ENCODE measurements around the gene CD300LB. TPM values are rescaled to one million over a fixed set of nuclear protein-coding genes. Genes with fewer than 3 reads are reported as not detected.
"Not testable (repeated sequence)": the region's sequence is repeated elsewhere in the genome, so short reads cannot be mapped to it uniquely, and the experiment has no call there.

CD300LB gene
- total RNA-seq, 4 donors from 2014 or later: 0.19 TPM; not detected in 2

DNA sequence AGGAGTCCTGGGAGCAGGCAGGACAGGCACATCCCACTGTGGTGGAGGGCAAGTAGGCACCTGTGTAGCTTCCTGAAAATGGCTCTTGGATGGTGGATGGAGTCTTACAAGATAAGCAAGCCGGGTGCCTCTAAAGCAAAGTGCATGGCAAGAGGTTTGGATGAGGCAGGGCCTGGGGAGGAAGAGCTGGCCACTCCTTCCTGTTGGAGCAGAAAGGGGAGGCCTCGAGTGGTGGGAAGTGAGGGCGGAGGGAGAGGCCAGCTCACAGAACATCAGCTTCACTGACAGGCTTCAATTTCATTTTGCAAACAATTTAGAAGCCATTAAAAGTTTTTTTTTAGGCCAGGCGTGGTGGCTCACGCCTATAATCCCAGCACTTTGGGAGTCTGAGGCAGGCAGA, 33.8 kb downstream of the CD300LB start:
- no peak overlapping the region for H3K27ac ChIP-seq
- intact Hi-C loops (cut with DNase I): loop anchor here (10.0 kb wide), 1 partner anchor 123 kb away; no protein-coding TSS in a partner anchor
- no peak for DNase-seq
- no peak overlapping the region for H3K4me3 ChIP-seq
- no peaks in the 10 kb centered on the region for H3K9me3 ChIP-seq
- no peaks in the 10 kb centered on the region for H3K36me3 ChIP-seq
- TF ChIP-seq POLR2A (IDR thresholded peaks at IDR 0.05): no peak
- TF ChIP-seq, protein P1, sequence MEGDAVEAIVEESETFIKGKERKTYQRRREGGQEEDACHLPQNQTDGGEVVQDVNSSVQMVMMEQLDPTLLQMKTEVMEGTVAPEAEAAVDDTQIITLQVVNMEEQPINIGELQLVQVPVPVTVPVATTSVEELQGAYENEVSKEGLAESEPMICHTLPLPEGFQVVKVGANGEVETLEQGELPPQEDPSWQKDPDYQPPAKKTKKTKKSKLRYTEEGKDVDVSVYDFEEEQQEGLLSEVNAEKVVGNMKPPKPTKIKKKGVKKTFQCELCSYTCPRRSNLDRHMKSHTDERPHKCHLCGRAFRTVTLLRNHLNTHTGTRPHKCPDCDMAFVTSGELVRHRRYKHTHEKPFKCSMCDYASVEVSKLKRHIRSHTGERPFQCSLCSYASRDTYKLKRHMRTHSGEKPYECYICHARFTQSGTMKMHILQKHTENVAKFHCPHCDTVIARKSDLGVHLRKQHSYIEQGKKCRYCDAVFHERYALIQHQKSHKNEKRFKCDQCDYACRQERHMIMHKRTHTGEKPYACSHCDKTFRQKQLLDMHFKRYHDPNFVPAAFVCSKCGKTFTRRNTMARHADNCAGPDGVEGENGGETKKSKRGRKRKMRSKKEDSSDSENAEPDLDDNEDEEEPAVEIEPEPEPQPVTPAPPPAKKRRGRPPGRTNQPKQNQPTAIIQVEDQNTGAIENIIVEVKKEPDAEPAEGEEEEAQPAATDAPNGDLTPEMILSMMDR (IDR thresholded peaks at IDR 0.05): no peak
- 51 to 58% methylated on average over 3 to 5 of the region's 5 CpGs for WGBS, 2 donors
- H3K4me1 ChIP-seq: no peaks in the 10 kb centered on the region
- H3K27me3 ChIP-seq: peaks cover 0 to 24% (median 0%) of the 10 kb centered on the region in 4 donors

DNA sequence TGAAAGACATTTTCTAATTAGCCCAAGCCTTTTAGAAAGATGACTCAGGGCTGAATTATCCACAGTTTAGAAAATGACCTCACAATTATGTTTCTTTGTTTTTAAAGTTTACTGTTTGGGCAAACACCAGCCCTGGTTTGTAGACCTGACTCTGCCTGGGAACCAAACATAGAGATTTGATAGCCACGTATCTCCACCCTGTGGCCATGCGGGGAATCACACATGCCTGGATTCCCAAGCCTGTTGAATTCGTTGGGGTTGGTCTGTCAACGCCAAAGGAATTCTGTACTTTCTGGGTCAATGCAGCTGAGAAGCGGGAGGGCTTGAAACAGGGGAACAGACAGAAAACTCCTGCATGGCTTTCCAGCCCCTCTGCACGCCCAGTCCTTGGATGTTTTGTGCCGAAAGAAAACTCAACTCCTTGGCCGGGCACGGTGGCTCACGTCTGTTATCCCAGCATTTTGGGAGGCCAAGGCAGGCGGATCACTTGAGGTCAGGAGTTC, 37.9 kb downstream of the CD300LB start:
- Histone ChIP-seq H3K27ac (no peak overlapping the region), H3K9me3 (no peaks in the 10 kb centered on the region), H3K36me3 (no peaks in the 10 kb centered on the region), H3K27me3 (peaks cover 0 to 26% (median 0%) of the 10 kb centered on the region in 4 donors), H3K4me1 (no peaks in the 10 kb centered on the region), H3K4me3 (no peak overlapping the region)
- no peak for TF ChIP-seq POLR2A (IDR thresholded peaks at IDR 0.05)
- TF ChIP-seq, protein P1 (IDR thresholded peaks at IDR 0.05): peak; percentile 87 to 92 (median 90)
- intact Hi-C loops (cut with DNase I): loop anchor here (10.0 kb wide), 1 partner anchor 119 kb away; no protein-coding TSS in a partner anchor
- DNase-seq: no peak
- WGBS, 2 donors: 0 to 33% methylated on average over 5 to 10 of the region's 11 CpGs

DNA sequence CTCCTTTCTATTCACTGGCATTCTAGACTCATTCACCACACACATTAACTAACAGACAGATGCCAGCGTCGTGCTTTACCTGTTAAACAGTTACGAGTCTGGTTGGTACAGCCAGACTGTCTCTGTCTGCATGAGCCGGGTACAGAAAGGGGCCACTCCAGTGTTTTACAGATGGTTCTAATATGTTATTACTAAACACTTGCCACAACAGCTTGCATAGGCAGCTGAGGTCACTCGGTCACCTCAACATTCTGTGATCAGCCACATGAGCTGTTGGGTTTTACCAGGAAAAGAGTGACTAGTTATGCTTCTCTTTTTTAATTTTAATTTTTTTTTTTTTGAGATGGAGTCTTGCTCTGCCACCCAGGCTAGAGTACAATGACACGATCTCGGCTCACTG, 39.6 kb downstream of the CD300LB start:
- no peaks in the 10 kb centered on the region for H3K4me1 ChIP-seq
- TF ChIP-seq POLR2A (IDR thresholded peaks at IDR 0.05): no peak
- intact Hi-C loops (cut with DNase I): loop anchor here (10.0 kb wide), 1 partner anchor 117 kb away; no protein-coding TSS in a partner anchor
- no peaks in the 10 kb centered on the region for H3K9me3 ChIP-seq
- H3K36me3 ChIP-seq: no peaks in the 10 kb centered on the region
- peaks cover 0 to 24% (median 0%) of the 10 kb centered on the region in 4 donors for H3K27me3 ChIP-seq
- H3K27ac ChIP-seq: no peak overlapping the region
- H3K4me3 ChIP-seq: no peak overlapping the region
- DNase-seq: no peak
- WGBS, 2 donors: 70 to 74% methylated on average over 7 of the region's 7 CpGs

DNA sequence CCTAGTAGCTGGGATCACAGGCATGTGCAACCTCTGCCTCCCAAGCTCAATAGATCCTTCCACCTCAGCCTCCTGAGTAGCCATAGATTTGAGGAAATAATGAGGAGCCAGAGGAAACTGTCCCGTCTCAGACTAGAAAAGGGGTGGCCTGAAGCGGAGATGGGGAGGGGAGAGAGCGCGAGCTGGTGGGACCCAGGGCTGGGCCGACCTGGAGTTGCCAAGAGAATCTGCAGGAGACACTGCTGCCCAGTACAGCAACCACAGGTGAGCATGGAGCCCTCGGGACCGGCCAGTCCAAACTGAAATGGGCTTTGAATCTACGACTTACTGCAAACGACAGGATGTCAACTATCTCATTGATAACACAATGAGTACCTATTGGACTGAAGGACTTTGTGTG, 40.6 kb downstream of the CD300LB start:
- Histone ChIP-seq H3K27ac (no peak overlapping the region), H3K27me3 (peaks cover 0 to 31% (median 0%) of the 10 kb centered on the region in 4 donors), H3K4me1 (no peaks in the 10 kb centered on the region), H3K4me3 (no peak overlapping the region), H3K36me3 (no peaks in the 10 kb centered on the region), H3K9me3 (no peaks in the 10 kb centered on the region)
- TF ChIP-seq POLR2A (IDR thresholded peaks at IDR 0.05): no peak
- no peak for DNase-seq
- intact Hi-C loops (cut with DNase I): loop anchor here (10.0 kb wide), 1 partner anchor 116 kb away; no protein-coding TSS in a partner anchor
- WGBS, 2 donors: 74 to 81% methylated on average over 8 to 9 of the region's 9 CpGs

DNA sequence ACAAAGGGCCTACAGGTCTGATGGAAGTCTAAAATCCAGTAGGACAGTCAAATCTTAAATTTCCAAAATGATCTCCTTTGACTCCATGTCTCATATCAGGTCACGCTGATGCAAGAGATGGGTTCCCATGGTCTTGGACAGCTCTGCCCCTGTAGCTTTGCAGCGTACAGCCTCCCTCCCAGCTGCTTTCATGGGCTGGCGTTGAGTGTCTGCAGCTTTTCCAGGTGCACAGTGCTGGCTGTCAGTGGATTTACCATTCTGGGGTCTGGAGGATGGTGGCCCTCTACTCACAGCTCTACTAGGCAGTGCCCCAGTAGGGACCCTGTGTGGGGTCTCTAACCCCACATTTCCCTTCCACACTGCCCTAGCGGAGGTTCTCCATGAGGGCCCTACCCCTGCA, 43.0 kb downstream of the CD300LB start:
- WGBS, 2 donors: 90 to 93% methylated on average over 2 to 4 of the region's 4 CpGs
- peaks cover 0 to 31% (median 0%) of the 10 kb centered on the region in 4 donors for H3K27me3 ChIP-seq
- DNase-seq; H3K4me1 ChIP-seq; H3K36me3 ChIP-seq; H3K9me3 ChIP-seq; intact Hi-C loops (cut with DNase I); H3K4me3 ChIP-seq; H3K27ac ChIP-seq: not testable (repeated sequence)

DNA sequence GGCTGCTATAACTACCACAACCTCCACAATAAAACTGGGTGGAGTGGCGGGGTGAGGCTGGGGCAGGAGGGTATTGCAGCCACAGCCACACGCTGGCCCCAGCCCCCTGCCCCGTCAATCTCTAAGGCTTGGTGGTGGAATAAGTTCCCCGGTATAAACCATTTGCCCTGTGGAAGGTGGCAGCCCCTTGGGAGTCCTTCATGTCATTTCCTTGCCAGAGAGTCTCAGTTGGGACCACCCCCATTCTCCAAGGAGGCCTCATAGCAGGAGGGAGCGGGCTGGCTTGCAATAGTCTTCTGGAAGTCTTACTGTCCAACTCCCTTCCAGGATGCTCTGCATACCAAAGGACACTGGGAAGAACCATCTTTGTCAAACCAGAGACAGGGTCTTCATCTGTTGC, 45.4 kb downstream of the CD300LB start:
- DNase-seq: no peak
- 83 to 89% methylated on average over 4 of the region's 5 CpGs for WGBS, 2 donors

More for the DNA sequence above, 45.4 kb downstream of the CD300LB start:
- peaks cover 0 to 49% (median 0%) of the 10 kb centered on the region in 4 donors for H3K27me3 ChIP-seq
- no peaks in the 10 kb centered on the region for H3K4me1 ChIP-seq
- TF ChIP-seq, protein P1 (IDR thresholded peaks at IDR 0.05): no peak
- no peak for TF ChIP-seq POLR2A (IDR thresholded peaks at IDR 0.05)
- no peaks in the 10 kb centered on the region for H3K9me3 ChIP-seq
- intact Hi-C loops (cut with DNase I): no loop called here
- H3K36me3 ChIP-seq: no peaks in the 10 kb centered on the region
- H3K4me3 ChIP-seq: no peak overlapping the region
- no peak overlapping the region for H3K27ac ChIP-seq

Data from esophagus squamous epithelium (tissue), 5 donors.